HG03558 (cell line): Measurements from ENCODE around the gene SLC35G4.
"Not testable (repeated sequence)": the region's sequence is repeated elsewhere in the genome, so short reads cannot be mapped to it uniquely, and the experiment has no call there.

Experiments
- ATAC-seq: cut with Tn5 transposase; IDR thresholded peaks from one replicate; pipeline ENCODE4 v1.9.1; 2021; ENCODE audit warnings: moderate number of reproducible peaks; ENCODE audit not compliant: unreplicated experiment; ENCODE audit errors: extremely low read depth

Gene SLC35G4

GRCh38 chr18:11609488-11609887 lies at the start of gene SLC35G4:
Gene SLC35G4, plus strand, starts transcription at chr18:11609596. Its CDS starts 0 bp downstream, at chr18:11609596.
- not testable (repeated sequence) for ATAC-seq

GRCh38 chr18:11561293-11561692 lies 48.1 kb upstream of the SLC35G4 start:
- no peak for ATAC-seq

GRCh38 chr18:11565716-11566115 lies 43.7 kb upstream of the SLC35G4 start:
- ATAC-seq: no peak

- ATAC-seq: no peak
Observed at GRCh38 chr18:11566236-11566965, 43.0 kb upstream of the SLC35G4 start.

GRCh38 chr18:11567396-11567795 lies 42.0 kb upstream of the SLC35G4 start:
- ATAC-seq: no peak

GRCh38 chr18:11570073-11570588 lies 39.3 kb upstream of the SLC35G4 start:
- no peak for ATAC-seq

- ATAC-seq: no peak
Observed at GRCh38 chr18:11570769-11571412, 38.5 kb upstream of the SLC35G4 start.

- no peak for ATAC-seq
Observed at GRCh38 chr18:11572201-11572600, 37.2 kb upstream of the SLC35G4 start.

- ATAC-seq: no peak
Observed at GRCh38 chr18:11574545-11574944, 34.9 kb upstream of the SLC35G4 start.

- ATAC-seq: no peak
Observed at GRCh38 chr18:11577271-11578112, 31.9 kb upstream of the SLC35G4 start.

GRCh38 chr18:11578799-11579198 lies 30.6 kb upstream of the SLC35G4 start:
- ATAC-seq: no peak

GRCh38 chr18:11579916-11580315 lies 29.5 kb upstream of the SLC35G4 start:
- ATAC-seq: no peak

- ATAC-seq: no peak
Observed at GRCh38 chr18:11581286-11581685, 28.1 kb upstream of the SLC35G4 start.

GRCh38 chr18:11585596-11585995 lies 23.8 kb upstream of the SLC35G4 start:
- ATAC-seq: no peak

- no peak for ATAC-seq
Observed at GRCh38 chr18:11586896-11587295, 22.5 kb upstream of the SLC35G4 start.

- ATAC-seq: no peak
Observed at GRCh38 chr18:11587432-11587831, 22.0 kb upstream of the SLC35G4 start.

- ATAC-seq: no peak
Observed at GRCh38 chr18:11587846-11588245, 21.6 kb upstream of the SLC35G4 start.

GRCh38 chr18:11591957-11592356 lies 17.4 kb upstream of the SLC35G4 start:
- ATAC-seq: no peak

- ATAC-seq: no peak
Observed at GRCh38 chr18:11600321-11600720, 9.1 kb upstream of the SLC35G4 start.

GRCh38 chr18:11607906-11608305 lies 1.5 kb upstream of the SLC35G4 start:
- no peak for ATAC-seq

- ATAC-seq: not testable (repeated sequence)
Observed at GRCh38 chr18:11608618-11609017, 778 bp upstream of the SLC35G4 start.
